H7 (cell line): ENCODE measurements around the gene NPY5R. TPM values are rescaled to one million over a fixed set of nuclear protein-coding genes. Genes with fewer than 3 reads are reported as not detected.

Experiments used
- total RNA-seq: library from RNA; depleted of rRNA; stranded (reverse); fragments of >200 nt; shearing (Covaris generic); gene quantifications from 2 replicates; pipeline ENCODE4 v1.2.3, GENCODE V29; 2014; rRNA removed

NPY5R gene
- total RNA-seq, 1 experiment from 2014 or later = 0.83 TPM

Other genes starting within 250 kb of the NPY5R start
- 14.2 and 16.9 TPM in 2 replicates for gene NAF1, start 177.0 kb upstream of the NPY5R start, total RNA-seq
- gene NPY1R, start 11.3 kb upstream of the NPY5R start, total RNA-seq = 1.7 and 2.9 TPM in 2 replicates
- gene TKTL2, start 129.9 kb downstream of the NPY5R start, total RNA-seq = not detected in 2 replicates
- gene TMA16, start 150.8 kb downstream of the NPY5R start, total RNA-seq = 26.1 and 29.7 TPM in 2 replicates